Germinal center (tissue), 1 donor: ENCODE data around the gene AKAP5.

Experiments
- DNase-seq: peaks from one replicate; pipeline ENCODE4 v3.0.0; 2012; ENCODE audit warnings: mixed read lengths, low spot score

The AKAP5 gene

DNA sequence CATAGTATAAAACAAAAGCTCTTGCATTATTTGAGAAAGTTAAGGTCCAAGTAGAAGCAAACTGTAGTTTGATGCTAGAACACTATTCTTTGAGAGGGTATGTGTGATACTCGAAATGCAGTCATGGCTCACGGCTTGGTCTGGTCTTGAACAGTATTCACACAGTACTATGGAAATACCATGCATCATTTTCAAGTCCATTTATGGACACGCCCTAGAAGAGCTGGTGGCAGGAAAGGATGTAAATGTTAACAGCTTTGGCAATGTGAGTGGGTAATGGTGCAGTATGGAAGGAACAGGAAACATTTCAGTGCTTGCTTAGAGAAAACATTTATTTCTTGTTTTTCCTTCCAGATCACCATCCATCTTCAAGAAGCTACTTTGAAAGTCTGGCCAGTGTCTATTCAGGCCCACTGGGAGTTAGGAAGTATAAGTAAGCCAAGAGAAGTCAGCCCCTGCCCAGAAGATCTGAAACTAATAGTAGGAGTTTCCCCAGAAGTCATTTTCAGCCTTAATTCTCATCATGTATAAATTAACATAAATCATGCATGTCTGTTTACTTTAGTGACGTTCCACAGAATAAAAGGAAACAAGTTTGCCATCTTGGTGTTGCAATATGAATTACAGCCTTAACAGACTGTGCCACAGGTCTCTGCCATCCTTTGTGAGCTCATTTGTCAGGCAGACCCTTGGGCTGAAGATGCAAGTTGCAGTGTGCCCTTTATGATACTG lies 5.7 kb upstream of the AKAP5 start:
- DNase-seq = no peak

DNA sequence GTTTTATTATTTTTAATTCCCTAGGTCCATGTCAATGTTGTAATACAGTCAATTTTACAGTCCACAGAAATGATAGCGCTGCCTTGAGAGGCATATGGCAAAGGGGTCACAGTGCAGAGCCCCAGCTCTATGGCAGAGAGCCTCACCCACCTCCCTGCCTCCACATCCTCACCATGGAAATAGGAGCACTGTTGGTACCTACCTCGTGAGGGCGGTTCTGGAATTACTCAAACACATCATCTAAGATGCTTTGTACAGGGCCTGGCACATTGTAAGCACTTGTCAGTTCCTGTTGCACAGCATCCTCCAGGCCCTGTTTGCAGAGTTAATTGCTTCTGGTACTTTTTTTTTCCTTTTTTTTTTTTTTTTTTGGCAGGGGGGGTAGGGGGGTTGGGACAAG lies 4.1 kb upstream of the AKAP5 start:
- no peak for DNase-seq

DNA sequence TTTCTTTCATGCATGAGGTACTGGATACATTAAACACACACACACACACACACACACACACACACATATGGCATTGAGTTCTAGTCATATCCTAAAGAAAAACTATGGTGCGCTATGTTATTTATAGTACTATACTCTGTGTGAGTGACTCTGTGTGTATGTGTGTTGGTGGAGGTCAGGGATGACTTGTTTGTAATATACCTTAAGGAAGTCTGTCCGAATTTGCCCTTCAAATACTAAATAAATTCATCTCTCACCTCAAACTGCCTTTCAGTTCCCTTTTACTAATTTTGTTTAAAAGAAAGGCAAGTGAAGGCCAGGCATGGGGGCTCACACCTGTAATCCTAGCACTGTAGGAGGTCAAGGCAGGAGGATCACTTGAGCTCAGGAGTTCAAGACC lies 2.1 kb upstream of the AKAP5 start:
- DNase-seq = peak; percentile 46

DNA sequence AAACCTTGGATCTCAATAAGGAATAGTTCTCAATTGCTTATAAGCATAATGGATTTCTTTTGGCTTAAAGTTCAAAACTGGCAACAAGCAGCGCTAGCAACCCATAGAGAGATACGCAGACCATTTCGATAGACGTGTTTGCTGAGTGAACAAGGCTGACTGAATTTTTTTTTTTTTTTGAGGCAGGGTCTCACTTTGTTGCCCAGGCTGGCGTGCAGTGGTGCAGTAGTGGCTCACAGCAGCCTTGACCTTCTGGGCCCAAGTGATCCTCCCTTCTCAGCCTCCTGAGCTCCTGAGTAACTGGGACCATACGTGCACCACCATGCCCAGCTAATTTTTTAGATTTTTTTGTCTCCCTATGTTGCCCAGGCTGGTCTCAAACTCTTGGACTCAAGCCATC lies 1.4 kb upstream of the AKAP5 start:
- DNase-seq = no peak

DNA sequence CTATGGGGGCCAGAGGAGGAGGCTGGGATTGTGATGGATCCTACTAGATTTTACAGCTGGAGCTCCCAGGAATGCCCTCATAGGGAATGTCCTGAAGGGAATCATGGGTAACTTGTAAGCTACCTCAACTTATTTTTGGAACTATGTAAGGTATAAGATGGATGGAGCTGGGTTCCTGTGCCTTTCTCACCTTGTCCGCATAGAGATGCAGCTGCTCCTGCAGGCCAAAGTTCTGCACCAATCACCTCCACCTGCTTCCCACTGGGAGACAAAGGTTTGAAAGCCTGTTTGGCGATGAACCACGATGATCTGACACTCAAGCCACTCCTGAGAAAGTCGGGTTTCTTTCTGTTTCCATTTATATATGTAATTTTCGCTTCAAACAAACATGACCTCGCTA lies 648 bp upstream of the AKAP5 start:
- no peak for DNase-seq

DNA sequence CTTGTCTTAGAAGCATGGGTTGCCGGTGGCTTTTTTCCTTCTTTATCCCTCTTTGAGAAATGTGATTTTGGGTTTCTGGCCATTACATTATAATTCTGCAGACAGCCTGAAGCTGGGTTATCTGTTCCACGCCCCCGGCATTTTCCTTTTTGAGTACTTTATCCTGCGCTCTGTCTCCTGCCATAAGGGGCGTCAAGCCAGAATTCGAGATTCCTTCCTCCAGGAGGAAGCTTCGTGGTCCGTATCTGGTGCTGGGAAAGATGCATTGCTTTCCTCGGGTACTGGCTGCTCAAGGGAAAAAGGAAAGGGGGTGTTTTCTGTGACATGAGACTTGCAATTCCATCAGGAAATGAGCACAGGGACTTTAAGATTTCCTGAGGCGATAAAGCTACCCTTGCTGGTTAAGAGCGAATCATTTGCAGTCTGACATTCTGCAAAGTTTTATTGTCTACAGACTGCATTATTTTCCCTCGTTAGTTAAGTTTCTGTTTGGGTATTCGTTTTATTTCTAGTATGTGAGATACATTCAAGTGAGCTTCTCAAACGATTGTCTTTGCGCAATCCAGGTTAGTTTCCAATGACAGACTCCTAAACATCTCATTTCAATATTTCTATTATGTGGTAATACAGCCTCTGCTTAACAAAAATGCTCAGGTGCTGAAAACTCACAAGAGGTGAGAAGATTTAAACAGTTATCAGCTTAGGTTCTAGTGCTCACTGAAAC lies 694 bp downstream of the AKAP5 start:
- DNase-seq = no peak

DNA sequence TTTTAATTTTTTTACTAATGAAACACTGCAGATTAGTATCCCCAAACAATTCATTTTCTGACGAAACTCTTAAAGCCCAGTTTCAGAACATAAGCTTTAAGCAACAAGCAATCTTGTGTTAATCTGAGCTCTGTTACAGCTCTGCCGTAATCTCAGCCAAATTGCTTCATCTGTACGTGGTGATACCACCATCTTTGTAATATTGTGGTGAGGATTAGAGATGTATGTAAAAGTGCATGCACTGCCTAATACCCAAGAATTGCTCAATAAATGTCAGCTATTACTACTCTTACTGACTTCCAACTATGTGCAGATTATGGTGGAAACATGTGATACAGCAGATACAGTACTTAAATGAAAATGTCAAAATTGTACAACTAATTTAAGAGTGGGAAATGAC lies 1.8 kb downstream of the AKAP5 start:
- no peak for DNase-seq

DNA sequence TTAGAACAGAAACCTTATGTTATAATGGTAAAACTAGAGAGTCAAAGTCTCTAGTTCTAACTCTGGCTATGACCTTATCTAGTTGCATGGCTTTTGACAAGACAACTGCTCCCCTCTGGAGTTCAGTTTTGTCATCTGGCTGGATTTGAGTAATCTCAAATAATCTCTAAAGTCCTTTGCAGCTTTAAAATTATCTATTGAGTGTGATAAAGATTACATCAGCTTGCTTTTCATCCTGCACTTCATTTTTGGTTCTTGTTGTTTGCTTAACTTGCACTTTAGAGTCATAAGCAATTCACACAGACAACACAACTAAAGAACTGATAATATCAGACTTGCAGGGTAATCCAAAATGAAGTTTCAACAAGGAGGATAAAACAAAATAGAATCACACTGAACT lies 2.3 kb downstream of the AKAP5 start:
- no peak for DNase-seq

DNA sequence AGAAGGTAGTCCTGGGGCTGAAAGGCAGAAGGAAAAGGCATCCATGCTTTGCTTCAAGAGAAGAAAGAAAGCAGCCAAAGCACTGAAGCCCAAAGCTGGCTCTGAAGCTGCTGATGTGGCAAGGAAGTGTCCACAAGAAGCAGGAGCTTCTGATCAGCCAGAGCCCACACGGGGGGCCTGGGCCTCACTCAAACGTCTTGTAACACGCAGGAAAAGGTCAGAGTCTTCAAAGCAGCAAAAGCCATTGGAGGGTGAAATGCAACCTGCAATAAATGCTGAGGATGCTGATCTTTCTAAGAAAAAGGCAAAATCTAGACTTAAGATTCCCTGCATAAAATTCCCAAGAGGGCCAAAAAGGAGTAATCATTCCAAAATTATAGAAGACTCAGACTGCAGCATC lies 3.2 kb downstream of the AKAP5 start:
- DNase-seq = no peak

DNA sequence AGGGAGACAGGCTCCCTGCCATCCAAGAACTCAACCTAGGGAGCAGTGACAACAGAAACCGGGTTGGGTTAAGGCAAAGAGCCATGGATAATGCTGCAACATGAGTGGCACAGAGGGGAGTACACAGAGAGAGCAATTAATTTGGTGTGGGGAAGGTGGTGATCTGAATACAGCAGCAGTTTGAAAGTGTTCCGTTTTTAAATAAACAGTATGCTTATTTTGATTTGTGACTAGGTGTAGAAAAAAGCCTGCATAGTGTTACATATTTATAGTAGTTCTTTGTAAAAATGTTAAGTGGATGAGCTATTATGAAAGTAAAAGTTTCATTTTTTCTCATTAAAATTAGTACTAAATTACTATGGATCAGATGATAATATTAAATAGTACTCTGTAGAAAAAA lies 8.7 kb downstream of the AKAP5 start:
- no peak for DNase-seq

DNA sequence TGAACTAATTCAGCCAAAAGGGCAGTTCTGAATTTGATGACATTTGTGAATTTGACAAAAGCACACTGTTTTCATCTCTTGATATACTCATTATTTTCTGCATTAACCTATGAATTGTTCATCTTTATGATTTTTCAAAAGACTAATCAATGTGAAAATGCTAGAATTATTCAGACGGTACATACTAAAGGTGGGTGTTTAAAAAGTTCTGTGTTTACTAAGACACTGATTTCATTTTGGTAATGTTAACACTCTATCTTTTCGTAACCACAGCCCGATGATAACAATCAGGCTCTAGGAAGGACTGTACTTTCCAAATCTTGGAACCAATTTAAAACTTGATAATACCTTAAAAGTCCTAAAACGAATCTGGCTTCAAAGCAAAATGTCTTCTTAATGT lies 9.4 kb downstream of the AKAP5 start:
- DNase-seq = no peak

DNA sequence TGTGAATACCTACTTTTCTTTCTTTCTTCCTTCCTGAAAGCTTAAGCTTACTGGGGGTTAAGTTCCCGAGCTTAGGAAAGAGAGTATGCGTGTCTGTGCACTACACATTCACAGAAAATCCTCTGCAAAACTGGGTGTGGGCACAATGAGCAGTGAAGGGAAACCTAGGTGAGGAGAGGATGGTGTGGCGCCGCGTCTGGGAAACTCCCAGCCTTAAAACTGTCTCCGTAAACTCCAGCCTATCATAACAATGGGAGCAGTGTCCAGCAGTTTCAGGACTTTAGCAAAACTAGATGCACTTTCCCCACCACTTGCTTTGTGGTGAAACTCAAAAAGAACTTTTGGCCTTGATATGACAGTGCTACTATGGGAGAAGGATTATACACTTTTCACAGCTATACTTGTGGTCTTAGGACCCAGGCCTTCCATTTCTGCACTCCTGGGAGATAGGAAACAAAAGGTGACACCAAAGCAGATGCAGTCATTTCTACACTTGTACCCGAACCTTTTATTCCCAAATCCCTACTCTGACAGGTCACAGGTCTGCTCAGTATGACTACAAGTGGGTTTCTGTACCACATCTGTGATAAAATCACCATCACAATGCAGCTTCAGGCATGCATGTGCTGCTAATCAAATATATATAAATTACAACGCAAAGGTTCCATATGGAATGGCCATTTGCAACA lies 10.4 kb downstream of the AKAP5 start:
- no peak for DNase-seq

DNA sequence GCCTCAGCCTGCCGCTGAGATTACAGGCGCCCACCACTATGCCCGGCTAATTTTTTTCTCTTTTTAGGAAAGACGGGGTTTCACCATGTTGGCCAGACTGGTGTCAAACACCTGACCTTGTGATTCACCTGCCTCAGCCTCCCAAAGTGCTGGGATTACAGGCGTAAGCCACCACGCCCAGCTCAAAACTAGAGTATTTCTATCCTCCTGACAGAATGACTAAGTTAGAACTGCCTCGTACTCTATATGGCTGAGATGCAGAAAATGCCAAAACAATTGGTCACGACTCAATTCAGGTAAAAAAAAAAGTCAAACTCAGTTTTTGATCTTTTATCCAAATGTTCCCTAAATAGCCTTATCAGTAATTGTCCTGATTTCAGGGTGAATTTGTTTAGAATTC lies 11.1 kb downstream of the AKAP5 start:
- no peak for DNase-seq

DNA sequence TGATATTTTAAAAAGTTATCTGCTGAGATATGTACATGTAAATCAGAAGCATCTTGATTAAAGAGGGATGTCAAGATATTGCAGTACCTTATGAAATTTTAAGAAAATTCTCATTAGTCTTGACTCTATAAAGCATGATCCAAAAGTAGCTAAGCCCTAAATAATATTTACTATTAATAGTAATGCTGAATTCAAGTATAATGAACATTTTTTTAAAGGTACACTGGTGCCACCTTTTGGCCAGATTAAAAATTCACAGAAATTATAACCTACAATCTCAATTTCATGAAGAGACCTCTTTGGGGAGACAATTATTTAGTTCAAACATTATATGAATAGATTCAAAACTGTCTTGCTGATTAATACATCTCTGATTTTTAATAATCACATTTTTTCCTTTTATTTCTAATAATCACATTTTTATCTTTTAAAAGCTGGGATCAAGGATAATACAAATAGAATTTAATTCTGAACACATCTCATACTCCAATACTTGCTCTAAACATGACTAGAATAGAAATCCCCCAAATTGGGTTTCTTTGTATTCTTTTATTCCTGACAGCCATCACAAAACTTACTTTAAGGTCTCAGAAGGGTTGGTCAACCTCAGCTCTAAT lies 13.4 kb downstream of the AKAP5 start:
- peak; percentile 30 for DNase-seq

DNA sequence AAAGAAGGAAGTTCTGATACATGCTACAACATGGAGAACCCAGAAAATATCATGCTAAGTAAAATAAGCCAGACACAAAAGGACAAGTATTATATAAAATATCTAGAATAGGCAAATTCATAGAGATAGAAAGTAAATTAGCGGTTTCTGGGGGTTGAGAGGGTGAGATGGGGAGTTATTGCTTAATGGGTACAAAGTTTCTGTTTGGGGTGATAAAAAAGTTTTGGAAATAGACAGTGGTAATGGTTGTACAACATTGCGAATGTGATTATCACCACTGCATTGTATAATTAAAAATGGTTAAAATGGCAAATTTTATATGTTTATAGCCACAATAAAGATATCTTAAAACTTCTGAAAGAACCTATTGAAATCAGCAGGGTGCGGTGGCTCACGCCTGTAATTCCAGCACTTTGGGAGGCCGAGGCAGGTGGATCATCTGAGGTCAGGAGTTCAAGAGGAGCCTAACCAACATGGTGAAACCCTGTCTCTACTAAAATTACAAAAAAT lies 23.3 kb downstream of the AKAP5 start:
- DNase-seq = no peak

DNA sequence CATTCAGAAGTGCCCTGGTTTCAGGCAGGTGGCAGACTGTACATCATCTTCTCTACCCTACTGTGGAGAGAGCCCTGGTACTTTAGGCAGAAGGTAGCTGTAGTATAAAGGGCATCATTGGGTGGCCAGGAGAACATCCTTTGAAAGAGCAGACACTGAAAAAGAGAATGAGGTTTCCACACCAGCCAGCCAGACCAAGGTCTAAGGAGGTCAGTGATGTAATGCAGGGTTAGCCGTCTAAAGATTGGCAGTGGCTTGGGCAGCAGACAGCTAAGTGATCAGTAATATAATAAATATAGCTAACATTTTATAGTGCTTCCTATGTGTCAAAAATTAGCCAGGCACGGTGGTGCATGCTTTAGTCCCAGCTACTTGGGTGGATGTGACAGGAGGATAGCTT lies 26.3 kb downstream of the AKAP5 start:
- DNase-seq = no peak

DNA sequence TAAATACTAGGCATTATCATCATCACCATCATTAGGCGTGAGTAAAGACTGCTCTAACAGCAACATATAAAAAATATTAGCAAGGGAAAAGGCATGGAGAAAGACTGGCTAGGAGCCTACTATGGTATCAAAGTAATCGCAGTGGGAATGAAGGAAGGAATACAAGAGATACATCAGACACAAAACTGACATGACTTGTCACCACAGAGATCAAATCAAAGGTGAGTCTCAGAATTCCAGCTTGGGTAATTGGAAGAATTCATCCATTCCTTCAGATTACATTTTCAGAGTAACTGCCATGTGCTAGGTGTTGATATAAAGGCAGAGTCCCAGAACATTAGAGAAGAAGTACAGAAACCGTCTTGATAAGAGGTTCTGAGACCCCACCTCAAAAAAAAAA lies 28.2 kb downstream of the AKAP5 start:
- no peak for DNase-seq

DNA sequence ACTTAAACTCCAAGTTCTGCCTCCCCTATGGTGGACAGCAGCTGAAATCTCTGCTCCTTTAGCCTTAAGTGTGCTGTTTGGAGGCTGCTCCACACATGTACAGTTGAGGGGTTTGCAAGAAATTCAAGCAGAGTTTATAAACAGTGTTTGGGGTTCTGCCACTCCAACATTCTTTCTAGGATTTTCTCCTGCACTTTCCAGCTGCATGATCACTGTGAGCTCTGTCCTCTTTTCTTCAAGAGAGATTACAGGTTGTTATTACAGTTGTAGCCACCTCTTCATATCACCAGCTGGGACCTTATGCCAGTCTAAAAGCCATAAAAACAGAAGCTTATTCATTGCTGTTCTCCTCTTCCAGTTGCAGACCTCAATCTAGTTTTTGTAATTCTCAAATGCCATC lies 30.0 kb downstream of the AKAP5 start:
- no peak for DNase-seq

DNA sequence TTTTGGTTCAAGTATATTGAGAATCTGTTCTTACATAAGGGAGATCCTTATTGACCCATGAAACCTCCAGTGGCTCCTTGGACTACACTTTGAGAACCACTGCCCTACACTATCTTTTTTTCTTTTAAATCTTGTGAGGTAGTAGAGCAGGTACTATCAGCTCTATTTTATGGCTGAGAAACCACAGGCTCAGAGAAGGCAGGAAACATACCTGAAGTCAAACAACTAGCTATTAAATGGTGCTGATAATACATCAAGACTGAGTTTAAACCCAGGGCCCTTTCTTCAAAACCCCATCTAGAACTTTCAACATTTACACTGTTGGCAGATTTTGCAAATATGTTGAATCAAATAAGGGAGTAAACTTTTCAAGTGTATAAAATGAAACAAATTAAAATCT lies 31.5 kb downstream of the AKAP5 start:
- no peak for DNase-seq

DNA sequence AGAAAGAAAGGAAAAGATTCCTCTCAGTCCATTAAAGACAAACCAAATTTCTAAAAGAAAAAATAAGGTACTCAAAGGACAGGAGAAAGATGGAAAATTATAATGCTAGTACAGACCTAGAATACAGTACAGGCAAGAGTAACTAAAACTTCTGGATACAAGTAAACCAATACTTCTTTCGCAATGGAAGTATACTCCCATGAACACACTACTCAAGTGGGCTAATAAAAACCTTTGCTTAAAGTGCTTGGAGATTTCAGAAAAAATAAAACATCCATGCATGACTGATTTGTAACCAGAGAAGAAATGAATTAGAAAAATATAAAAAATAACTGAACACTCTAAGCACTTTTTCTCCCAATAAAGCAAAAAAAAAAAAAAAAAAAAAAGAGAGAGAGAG lies 34.8 kb downstream of the AKAP5 start:
- no peak for DNase-seq

DNA sequence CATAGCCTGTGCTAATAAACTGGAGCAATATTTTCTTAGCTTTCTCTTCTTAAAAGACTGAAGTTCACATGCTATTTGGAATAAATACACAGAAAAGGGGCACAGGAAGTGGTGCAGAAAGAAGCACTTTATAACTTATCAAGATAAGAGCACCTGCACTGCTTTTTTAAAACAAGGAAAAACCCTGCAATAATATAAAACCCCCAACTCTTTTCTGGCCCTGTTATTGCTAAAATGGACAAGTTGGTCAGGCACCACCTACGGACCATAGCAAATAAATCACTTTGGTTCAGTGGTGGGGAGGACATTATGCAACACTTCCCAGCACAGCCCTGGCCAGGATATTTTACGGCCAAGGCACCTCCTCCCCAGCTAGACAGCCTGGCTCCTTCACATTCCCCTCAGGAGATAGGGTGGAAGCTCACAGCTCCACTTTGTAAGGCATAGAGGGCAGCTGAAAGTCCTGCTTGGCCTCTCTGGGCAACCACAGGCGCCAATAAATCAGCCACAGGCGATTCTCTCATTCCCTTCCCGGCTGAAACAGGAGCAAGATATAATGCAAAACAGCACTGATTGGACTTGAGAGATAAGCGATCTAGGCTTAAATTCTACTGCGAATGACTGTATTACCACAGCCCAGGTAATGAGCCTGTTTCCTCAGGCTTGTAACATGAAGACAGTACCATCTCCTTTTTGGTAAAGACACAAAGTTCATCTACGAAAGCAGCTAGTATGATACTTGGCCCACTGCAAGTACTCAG lies 36.3 kb downstream of the AKAP5 start:
- DNase-seq = no peak

DNA sequence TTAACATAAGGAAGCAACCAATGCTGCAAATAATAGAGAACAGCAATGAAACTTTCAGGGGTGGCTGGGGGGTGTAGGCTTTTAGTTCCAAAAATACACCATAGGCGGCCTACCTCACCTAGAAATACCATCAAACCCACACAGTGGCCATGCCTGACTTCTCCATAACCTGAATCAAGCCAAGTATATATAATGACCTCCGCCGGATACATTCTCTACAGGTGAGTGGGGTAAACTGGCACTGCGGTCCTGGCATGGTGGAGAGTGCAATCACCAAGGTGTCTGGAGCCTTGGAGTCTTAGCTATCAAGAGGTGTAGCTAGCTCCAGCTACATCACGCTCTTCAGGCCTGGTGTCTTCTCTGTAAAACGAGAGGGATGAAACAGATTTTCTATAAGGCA lies 37.2 kb downstream of the AKAP5 start:
- DNase-seq = peak; percentile 10
